Measurements from ENCODE around the gene ITPR3. TPM values are rescaled to one million over a fixed set of nuclear protein-coding genes. Genes with fewer than 3 reads are reported as not detected.

ITPR3 gene
- total RNA-seq, 1 experiment from 2014 or later: 103 TPM

DNA sequence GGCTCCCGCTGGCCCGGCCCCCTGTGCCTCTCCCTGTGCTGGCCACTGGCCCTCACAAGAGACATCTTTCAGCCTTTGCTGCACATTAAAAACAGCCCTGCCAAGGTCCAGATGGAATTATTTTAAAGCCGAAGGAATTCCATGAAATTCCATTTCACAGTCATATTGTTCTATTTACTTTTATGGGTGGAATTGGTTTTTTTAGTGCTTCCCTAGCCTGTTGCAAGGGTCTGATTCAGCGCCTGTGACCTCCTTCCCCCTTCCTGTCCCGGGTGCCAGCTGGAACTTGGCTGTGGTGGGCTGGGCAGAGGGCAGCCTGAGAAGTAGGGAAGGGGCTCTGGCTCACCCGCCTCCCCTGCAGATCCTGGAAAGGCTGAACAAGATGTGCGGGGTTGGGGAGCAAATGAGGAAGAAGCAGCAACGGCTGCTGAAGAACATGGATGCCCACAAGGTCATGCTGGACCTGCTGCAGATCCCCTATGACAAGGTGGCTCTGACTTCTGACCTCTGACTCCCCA lies 56.1 kb downstream of the ITPR3 start:
- Histone ChIP-seq H3K79me2 (ENCODE audit: insufficient read depth, low read length) (no peaks in the 10 kb centered on the region), H4K20me1 (ENCODE audit: insufficient read depth) (no peaks in the 10 kb centered on the region), H3K9me2 (ENCODE audit: insufficient read depth) (no peaks in the 10 kb centered on the region), H3K27ac (ENCODE audit: low read depth, low read length) (no peak overlapping the region), H3K4me1 (ENCODE audit: control insufficient read depth in 1 of 2, insufficient read depth in 2 of 2, low read length in 2 of 2) (no peaks in the 10 kb centered on the region), H2AFZ (ENCODE audit: low read depth, low read length, poor library complexity, severe bottlenecking) (no peak overlapping the region), H3K9me3 (ENCODE audit: control insufficient read depth in 1 of 2, insufficient read depth in 1 of 2, low read depth in 1 of 2, low read length in 2 of 2) (no peaks in the 10 kb centered on the region), H3K27me3 (ENCODE audit: insufficient read depth, low read length) (no peaks in the 10 kb centered on the region), H3K4me3 (replicated peaks in 1 of 2; ENCODE audit: low read depth in 1 of 2, low read length in 2 of 2) (no peak overlapping the region), H3K4me2 (ENCODE audit: low read length) (no peak overlapping the region), H3K9ac (ENCODE audit: low read length) (no peak overlapping the region), H3K36me3 (ENCODE audit: control insufficient read depth in 1 of 2, insufficient read depth in 2 of 2, low read length in 2 of 2) (peaks cover 35 to 51% of the 10 kb centered on the region in 2 experiments; a peak in 3 of 4 replicates)
- TF ChIP-seq ZBTB33 (IDR thresholded peaks at IDR 0.05; ENCODE audit: extremely low read depth, insufficient replicate concordance, low read length): no peak
- no peak for TF ChIP-seq SP1 (IDR thresholded peaks at IDR 0.05; ENCODE audit: low read depth)
- TF ChIP-seq RAD21 (IDR thresholded peaks at IDR 0.05; ENCODE audit: low read depth): no peak
- no peak for TF ChIP-seq CEBPB (IDR thresholded peaks at IDR 0.05; ENCODE audit: low read depth)
- TF ChIP-seq SIN3A (IDR thresholded peaks at IDR 0.05; ENCODE audit: low read depth): no peak
- TF ChIP-seq ATF3 (IDR thresholded peaks at IDR 0.05): no peak
- no peak for TF ChIP-seq SRF (IDR thresholded peaks at IDR 0.05; ENCODE audit: low read depth)
- TF ChIP-seq TCF7L2 (IDR thresholded peaks at IDR 0.05; ENCODE audit: borderline replicate concordance, extremely low read depth, insufficient read depth, insufficient read length): no peak
- no peak for TF ChIP-seq EZH2 (IDR thresholded peaks at IDR 0.05)
- TF ChIP-seq ZFX (IDR thresholded peaks at IDR 0.05): no peak
- no TSS peak for BruUV-seq (replicated peaks)
- ATAC-seq (no peak), DNase-seq (ENCODE audit: low read depth, low spot score) (no peak)
- RAD21 ChIA-PET (ENCODE audit: low non-redundant PET in 1 of 2, low total read pairs in 2 of 2, uncharacterized antibody in 2 of 2, unreplicated experiment in 2 of 2): no interaction called here
- intact Hi-C loops (cut with micrococcal nuclease): no loop called here
- POLR2A ChIA-PET: no interaction called here
- CTCF ChIA-PET: no interaction called here
